ENCODE measurements around the gene KY.
A peak's percentile ranks its signal among the peaks of the same experiment; 100 is the strongest.
"Not testable (repeated sequence)": the region's sequence is repeated elsewhere in the genome, so short reads cannot be mapped to it uniquely, and the experiment has no call there.

Gene KY

DNA sequence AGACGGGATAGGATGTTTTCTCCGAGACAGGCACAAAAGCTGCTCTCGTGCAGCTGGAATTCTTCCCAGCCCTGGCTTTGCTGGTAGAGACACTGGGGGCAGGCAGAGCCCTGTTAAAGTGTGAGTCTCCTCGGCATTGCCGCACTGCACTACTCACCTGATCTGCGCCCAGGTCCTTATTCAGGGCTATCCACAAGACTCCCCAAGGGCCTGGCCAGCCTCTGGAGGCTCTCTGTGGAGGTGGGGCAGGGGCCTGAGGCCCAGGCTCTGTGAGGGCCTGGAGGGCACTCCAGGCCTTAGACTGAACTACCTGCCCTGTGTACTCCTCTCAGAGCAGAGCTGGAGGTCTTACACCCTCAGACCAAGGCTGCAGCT, 48.4 kb downstream of the KY start:
- Histone ChIP-seq H3K9me3 (ENCODE audit: control insufficient read depth, insufficient read depth, low read length) (no peaks in the 10 kb centered on the region), H3K4me1 (ENCODE audit: control insufficient read depth, insufficient read depth, low read length) (peaks cover 3% of the 10 kb centered on the region), H3K36me3 (ENCODE audit: control insufficient read depth, insufficient read depth, low read length) (no peaks in the 10 kb centered on the region), H3K27me3 (ENCODE audit: control insufficient read depth, insufficient read depth, low read length) (peaks cover 10% of the 10 kb centered on the region), H3K4me3 (ENCODE audit: low read depth, low read length) (no peak overlapping the region), H3K9ac (ENCODE audit: low read depth, low read length) (no peak overlapping the region)

DNA sequence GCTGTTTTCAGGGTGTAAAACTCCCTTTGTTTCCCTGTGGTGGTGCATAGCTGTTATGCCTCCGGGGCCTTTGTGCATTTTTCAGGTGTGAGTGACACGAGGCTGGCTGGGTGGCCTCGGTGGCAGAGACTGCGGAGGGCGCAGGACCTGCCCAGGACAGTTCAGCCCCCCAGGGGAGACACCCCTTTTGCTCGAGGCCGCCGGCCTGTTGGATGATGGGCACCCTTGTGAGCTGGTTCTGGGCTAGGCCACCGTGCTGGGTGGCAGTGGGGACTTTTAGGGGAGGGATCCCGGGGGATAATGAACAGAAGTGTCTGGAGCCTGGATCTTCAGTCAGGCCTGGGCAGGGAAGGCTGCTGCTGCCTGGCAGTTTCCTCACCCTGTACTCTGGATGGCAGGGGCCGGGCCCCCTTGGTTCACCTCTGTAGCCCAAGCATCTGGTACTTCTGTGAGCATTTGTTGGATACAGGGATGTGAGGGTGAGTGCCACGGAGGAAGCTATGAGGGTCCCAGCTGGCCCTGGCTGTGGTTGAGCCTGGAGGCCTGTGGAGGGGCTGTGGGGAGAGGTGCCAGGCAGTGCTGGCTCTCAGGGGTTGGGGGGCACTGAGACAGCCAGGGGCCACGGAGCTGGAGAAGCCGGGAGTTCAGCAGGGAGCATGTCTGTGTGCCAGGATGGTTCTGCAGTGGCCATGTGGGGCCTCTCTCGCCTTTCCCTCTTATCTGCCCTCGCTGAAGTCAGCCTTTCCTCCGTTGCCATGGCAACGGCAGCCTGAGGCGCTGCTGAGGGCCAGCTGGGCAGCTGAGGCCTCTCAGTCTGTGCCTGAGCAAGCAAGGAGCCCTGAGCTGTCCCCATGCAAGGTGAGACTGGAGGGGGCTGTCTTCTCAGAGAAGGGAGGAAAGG, 49.0 kb downstream of the KY start:
- Histone ChIP-seq H3K4me1 (ENCODE audit: control insufficient read depth, insufficient read depth, low read length) (peaks cover 3% of the 10 kb centered on the region), H3K9ac (ENCODE audit: low read depth, low read length) (no peak overlapping the region), H3K27me3 (ENCODE audit: control insufficient read depth, insufficient read depth, low read length) (peaks cover 10% of the 10 kb centered on the region), H3K9me3 (ENCODE audit: control insufficient read depth, insufficient read depth, low read length) (no peaks in the 10 kb centered on the region), H3K4me3 (ENCODE audit: low read depth, low read length) (no peak overlapping the region), H3K36me3 (ENCODE audit: control insufficient read depth, insufficient read depth, low read length) (no peaks in the 10 kb centered on the region)

DNA sequence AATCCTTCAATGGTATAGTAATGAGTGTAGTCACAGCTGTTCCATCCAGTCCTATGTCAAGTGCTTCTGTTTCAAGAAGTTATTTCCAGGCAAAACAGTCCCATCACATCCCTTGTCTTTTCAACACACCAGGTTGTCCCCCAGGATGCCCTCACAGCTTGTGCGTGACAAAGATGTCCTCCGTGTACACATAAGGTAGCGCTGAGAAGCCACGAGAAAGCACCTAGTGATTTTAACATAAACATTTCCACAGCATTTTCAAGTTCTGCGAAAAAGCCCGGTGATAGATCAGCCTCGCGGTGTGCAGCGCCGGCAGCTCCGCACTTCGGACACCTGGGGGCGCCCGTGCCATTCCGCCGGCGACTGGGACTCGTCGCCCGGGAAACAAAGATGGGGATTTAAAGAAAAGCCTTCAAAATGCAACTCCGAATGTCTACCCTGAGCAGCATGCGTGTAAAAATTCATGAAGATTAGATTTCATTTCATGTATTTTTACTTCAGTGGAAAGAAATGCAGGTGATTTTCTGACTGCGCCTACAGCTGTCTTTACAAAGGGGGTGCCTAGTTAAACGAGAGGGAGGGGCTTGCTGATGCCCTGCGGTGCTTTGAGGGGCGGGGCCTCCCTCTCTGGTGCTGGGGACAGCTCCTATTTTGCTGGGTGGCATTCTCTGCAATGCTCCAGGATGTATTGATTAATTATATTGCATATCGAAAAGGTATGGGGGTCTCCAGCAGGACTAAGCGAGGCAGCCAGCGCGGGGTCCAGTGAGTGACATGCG, 49.9 kb downstream of the KY start:
- Histone ChIP-seq H3K9me3 (ENCODE audit: control insufficient read depth, insufficient read depth, low read length) (no peaks in the 10 kb centered on the region), H3K27me3 (ENCODE audit: control insufficient read depth, insufficient read depth, low read length) (peaks cover 10% of the 10 kb centered on the region), H3K4me3 (ENCODE audit: low read depth, low read length) (peak overlapping the region; percentile 36), H3K9ac (ENCODE audit: low read depth, low read length) (no peak overlapping the region), H3K4me1 (ENCODE audit: control insufficient read depth, insufficient read depth, low read length) (peaks cover 3% of the 10 kb centered on the region), H3K36me3 (ENCODE audit: control insufficient read depth, insufficient read depth, low read length) (no peaks in the 10 kb centered on the region)

DNA sequence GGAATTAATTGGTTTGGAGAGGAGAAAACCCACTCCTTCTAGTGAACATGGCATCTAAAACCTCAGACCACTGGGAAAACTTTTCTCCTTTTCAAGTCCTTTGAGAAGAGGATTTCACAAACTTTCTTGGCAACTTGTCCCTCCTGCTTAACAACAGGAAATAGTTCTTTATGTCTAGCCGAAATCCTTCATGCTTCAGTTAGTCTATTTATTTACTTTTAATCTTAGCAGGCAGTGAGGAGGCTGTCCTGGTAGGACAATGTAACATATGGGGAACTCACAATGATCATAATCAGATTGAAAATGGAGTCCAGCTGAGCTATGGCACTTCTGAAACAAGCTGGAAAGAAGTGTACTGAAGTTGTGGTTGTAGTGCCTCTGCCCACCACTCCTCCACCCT, 50.6 kb downstream of the KY start:
- no peak overlapping the region for H3K9ac ChIP-seq (ENCODE audit: low read depth, low read length)
- H3K27me3 ChIP-seq (ENCODE audit: control insufficient read depth, insufficient read depth, low read length) = peaks cover 10% of the 10 kb centered on the region
- H3K4me1 ChIP-seq (ENCODE audit: control insufficient read depth, insufficient read depth, low read length) = peaks cover 3% of the 10 kb centered on the region
- H3K36me3 ChIP-seq (ENCODE audit: control insufficient read depth, insufficient read depth, low read length) = no peaks in the 10 kb centered on the region
- H3K9me3 ChIP-seq (ENCODE audit: control insufficient read depth, insufficient read depth, low read length) = no peaks in the 10 kb centered on the region
- H3K4me3 ChIP-seq (ENCODE audit: low read depth, low read length) = no peak overlapping the region

- no peak overlapping the region for H3K4me3 ChIP-seq (ENCODE audit: low read depth, low read length)
- peaks cover 10% of the 10 kb centered on the region for H3K27me3 ChIP-seq (ENCODE audit: control insufficient read depth, insufficient read depth, low read length)
- H3K9ac ChIP-seq (ENCODE audit: low read depth, low read length) = no peak overlapping the region
- no peaks in the 10 kb centered on the region for H3K9me3 ChIP-seq (ENCODE audit: control insufficient read depth, insufficient read depth, low read length)
- no peaks in the 10 kb centered on the region for H3K36me3 ChIP-seq (ENCODE audit: control insufficient read depth, insufficient read depth, low read length)
- peaks cover 3% of the 10 kb centered on the region for H3K4me1 ChIP-seq (ENCODE audit: control insufficient read depth, insufficient read depth, low read length)
These were observed 51.9 kb downstream of the KY start for GRCh38 chr3:134598763-134599545.

DNA sequence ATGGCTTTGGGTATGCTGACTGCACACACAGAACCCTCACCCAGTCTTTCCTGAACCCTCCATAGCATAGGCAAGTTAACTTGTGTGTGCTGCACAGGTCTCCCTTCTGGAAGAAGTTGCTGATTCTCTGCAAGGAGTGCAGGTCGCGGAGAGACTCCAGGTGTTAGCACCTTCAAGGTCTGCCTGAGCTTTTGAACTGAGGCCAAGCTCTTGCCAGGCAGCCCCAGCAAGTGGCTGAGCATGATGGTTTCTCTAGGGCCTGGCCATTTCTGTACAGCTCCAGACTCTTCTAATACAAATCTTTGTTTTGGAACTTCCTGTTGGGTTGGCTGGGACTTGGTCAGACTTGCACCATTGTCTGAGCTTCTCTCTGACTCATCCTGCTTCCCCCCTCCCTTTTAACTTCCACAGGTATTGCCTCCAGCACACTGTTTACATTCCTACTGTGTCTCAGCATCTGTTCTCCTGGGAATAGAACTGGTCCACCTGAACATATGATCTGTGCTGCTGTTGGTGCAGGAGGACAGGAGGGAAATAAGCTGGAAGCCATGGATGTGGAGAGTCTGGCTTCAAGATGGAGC, 53.3 kb downstream of the KY start:
- Histone ChIP-seq H3K9me3 (ENCODE audit: control insufficient read depth, insufficient read depth, low read length) (no peaks in the 10 kb centered on the region), H3K4me1 (ENCODE audit: control insufficient read depth, insufficient read depth, low read length) (peaks cover 3% of the 10 kb centered on the region), H3K9ac (ENCODE audit: low read depth, low read length) (no peak overlapping the region), H3K27me3 (ENCODE audit: control insufficient read depth, insufficient read depth, low read length) (peaks cover 10% of the 10 kb centered on the region), H3K36me3 (ENCODE audit: control insufficient read depth, insufficient read depth, low read length) (no peaks in the 10 kb centered on the region), H3K4me3 (ENCODE audit: low read depth, low read length) (no peak overlapping the region)

GRCh38 chr3:134594986-134595385, 55.8 kb downstream of the KY start:
- H3K4me3 ChIP-seq (ENCODE audit: low read depth, low read length); H3K9me3 ChIP-seq (ENCODE audit: control insufficient read depth, insufficient read depth, low read length); H3K4me1 ChIP-seq (ENCODE audit: control insufficient read depth, insufficient read depth, low read length); H3K36me3 ChIP-seq (ENCODE audit: control insufficient read depth, insufficient read depth, low read length); H3K9ac ChIP-seq (ENCODE audit: low read depth, low read length); H3K27me3 ChIP-seq (ENCODE audit: control insufficient read depth, insufficient read depth, low read length): not testable (repeated sequence)

- no peaks in the 10 kb centered on the region for H3K9me3 ChIP-seq (ENCODE audit: control insufficient read depth, insufficient read depth, low read length)
- no peak overlapping the region for H3K9ac ChIP-seq (ENCODE audit: low read depth, low read length)
- no peaks in the 10 kb centered on the region for H3K4me1 ChIP-seq (ENCODE audit: control insufficient read depth, insufficient read depth, low read length)
- no peaks in the 10 kb centered on the region for H3K27me3 ChIP-seq (ENCODE audit: control insufficient read depth, insufficient read depth, low read length)
- no peak overlapping the region for H3K4me3 ChIP-seq (ENCODE audit: low read depth, low read length)
- H3K36me3 ChIP-seq (ENCODE audit: control insufficient read depth, insufficient read depth, low read length) = no peaks in the 10 kb centered on the region
These were observed 56.5 kb downstream of the KY start for GRCh38 chr3:134594331-134594741.

- Histone ChIP-seq H3K9me3 (ENCODE audit: control insufficient read depth, insufficient read depth, low read length) (no peaks in the 10 kb centered on the region), H3K36me3 (ENCODE audit: control insufficient read depth, insufficient read depth, low read length) (no peaks in the 10 kb centered on the region), H3K27me3 (ENCODE audit: control insufficient read depth, insufficient read depth, low read length) (no peaks in the 10 kb centered on the region), H3K4me1 (ENCODE audit: control insufficient read depth, insufficient read depth, low read length) (no peaks in the 10 kb centered on the region), H3K9ac (ENCODE audit: low read depth, low read length) (no peak overlapping the region), H3K4me3 (ENCODE audit: low read depth, low read length) (no peak overlapping the region)
These were observed 58.0 kb downstream of the KY start for GRCh38 chr3:134592806-134593205.

GRCh38 chr3:134590766-134591165, 60.1 kb downstream of the KY start:
- Histone ChIP-seq H3K9ac (ENCODE audit: low read depth, low read length) (no peak overlapping the region), H3K4me1 (ENCODE audit: control insufficient read depth, insufficient read depth, low read length) (no peaks in the 10 kb centered on the region), H3K9me3 (ENCODE audit: control insufficient read depth, insufficient read depth, low read length) (no peaks in the 10 kb centered on the region), H3K36me3 (ENCODE audit: control insufficient read depth, insufficient read depth, low read length) (no peaks in the 10 kb centered on the region), H3K4me3 (ENCODE audit: low read depth, low read length) (no peak overlapping the region), H3K27me3 (ENCODE audit: control insufficient read depth, insufficient read depth, low read length) (no peaks in the 10 kb centered on the region)

- Histone ChIP-seq H3K9ac (ENCODE audit: low read depth, low read length) (no peak overlapping the region), H3K9me3 (ENCODE audit: control insufficient read depth, insufficient read depth, low read length) (no peaks in the 10 kb centered on the region), H3K27me3 (ENCODE audit: control insufficient read depth, insufficient read depth, low read length) (no peaks in the 10 kb centered on the region), H3K4me3 (ENCODE audit: low read depth, low read length) (no peak overlapping the region), H3K4me1 (ENCODE audit: control insufficient read depth, insufficient read depth, low read length) (no peaks in the 10 kb centered on the region), H3K36me3 (ENCODE audit: control insufficient read depth, insufficient read depth, low read length) (no peaks in the 10 kb centered on the region)
These were observed 71.6 kb downstream of the KY start for GRCh38 chr3:134579141-134579665.

All from iPS-15b (cell line).